Hematopoietic multipotent progenitor cell treated with erythropoietin and hydrocortisone succinate and interleukin-3 and kit ligand, for 15 days (in vitro differentiated cells): Measurements from ENCODE around the gene KCNMB2.
"Not testable (repeated sequence)": the region's sequence is repeated elsewhere in the genome, so short reads cannot be mapped to it uniquely, and the experiment has no call there.

ENCODE experiments used
- DNase-seq: peaks from one replicate; pipeline ENCODE4 v3.0.0-alpha.2; 2015; ENCODE audit warnings: low spot score

KCNMB2 gene

DNA sequence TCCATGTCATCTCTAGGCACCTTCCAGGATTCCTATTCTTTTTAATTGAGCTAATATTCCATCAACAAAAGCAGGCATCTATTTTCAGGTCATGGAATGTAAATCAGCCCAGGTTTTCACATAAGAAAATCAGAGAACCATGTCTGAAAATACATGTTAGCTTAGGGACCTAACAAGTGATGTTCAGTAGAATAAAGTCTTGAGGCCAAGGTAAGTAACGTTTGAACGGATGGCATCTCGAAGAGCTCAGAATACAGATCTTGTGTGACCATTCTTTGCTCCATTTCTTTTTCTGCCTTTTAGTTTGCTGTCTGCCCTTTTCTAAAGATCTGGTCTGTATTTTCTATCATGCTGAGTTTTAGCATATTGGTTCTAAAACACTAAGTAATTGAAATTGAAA is 16.5 kb upstream of the KCNMB2 start:
- DNase-seq: no peak

DNA sequence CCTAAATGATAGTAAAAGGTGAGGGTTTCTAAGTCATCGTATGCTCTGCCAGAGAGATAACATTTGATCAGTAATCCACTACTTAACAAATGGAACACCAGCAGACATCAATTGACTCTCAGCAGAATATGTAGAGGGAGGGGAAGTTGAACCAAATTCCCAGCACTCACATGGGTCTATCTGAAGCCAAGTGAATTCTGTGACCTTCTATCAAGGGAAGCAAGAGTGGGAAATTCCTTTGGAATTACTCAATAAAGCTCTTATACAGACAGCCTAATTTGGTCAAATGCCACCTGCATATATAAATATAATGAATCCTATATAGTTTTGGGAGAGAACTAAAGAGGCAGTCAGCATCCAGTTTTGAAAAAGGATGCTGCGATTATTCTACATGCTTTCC is 15.8 kb upstream of the KCNMB2 start:
- DNase-seq: no peak

DNA sequence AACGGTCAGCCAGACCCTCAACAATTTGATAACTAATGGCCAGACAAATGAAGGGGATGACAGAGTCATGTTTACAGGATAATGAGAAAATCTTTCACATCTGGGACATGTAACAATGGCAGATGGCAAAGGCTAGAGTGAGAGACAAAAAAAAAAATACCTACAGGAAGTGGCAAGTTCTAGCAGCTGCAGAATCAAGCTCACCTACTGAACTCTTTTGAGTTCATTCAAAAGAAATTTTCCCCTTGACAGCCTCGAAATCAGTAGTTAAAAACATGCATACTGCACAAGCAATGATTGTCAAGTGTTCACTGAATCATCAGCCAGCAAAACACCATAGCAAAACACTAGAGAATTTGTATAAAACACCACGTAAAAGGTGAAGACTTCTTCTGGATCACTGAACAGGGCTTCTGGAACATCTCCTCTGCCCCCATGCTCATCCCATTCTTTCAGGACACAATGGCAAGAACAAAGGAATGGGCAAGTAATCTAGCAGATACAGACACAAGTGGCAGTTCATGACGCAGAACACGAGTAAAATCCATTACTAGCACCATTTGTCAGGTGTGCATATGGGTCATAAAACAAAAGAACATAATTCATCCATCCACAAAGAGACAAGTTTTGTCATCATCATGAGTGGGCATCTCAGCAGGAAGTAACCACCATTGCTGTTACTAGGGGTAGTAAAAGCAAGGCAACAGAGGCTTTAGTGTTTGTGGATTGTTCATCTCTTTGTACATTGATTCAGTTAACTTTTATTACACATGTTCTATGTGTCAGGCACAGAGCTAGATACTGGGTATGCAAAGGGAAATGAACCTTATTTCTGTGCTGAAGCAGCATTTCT is 13.8 kb upstream of the KCNMB2 start:
- DNase-seq: no peak

DNA sequence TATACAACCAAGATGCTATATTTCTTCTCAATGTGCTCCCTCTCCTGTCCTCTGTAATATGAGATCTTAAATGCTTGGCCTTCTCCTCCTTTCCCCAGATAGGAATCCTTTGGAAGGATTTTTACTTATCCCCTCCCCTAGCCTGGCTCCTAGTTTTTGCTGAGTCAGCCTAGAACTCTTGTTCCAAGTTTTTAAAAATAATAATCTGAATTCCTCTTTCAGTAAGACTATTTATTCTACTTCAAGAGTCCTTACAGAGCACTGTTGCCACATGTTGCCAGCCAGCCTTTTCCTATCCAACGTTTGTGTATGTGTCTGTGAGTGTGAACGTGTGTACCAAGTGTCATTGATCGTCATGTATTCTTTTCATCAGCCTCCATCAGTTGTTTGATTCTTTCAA is 11.0 kb upstream of the KCNMB2 start:
- no peak for DNase-seq

DNA sequence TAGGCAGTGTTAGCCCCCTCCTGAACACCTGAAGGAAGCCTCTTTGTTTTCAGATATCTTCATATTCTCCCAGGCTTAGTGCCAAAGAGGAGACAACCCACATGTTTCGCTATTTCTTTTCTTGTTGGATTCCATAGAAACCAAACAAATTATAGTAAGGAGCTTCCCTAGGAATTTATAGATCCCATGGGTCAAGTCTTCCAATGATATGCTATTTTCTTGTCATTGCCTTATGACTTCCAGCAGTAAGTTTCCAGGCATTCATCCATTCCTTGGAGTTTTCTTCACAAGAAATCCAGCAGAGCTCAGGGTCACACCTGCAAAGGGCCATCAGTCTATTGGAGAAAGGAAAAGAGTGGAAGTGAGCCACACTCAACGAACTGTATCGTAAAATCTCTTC is 9.9 kb upstream of the KCNMB2 start:
- no peak for DNase-seq

DNA sequence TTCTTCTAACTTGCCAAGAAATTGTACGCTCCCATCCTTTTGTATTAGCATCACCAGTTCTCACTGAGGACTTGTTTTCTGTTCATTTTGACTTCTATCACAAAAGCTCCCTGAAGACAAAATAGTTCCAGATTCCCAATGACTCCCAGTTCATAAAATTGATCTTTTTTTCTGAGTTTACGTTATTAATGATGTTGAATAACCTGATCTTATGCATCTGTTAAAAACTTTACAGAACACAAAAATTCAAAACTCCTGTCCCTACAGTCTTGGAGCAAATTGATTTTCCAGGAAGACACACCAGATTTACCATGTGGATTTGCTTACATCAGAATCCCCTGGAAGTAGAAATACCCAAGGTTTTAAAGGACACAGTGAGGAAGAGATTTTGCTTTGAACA is 8.3 kb upstream of the KCNMB2 start:
- DNase-seq: no peak

DNA sequence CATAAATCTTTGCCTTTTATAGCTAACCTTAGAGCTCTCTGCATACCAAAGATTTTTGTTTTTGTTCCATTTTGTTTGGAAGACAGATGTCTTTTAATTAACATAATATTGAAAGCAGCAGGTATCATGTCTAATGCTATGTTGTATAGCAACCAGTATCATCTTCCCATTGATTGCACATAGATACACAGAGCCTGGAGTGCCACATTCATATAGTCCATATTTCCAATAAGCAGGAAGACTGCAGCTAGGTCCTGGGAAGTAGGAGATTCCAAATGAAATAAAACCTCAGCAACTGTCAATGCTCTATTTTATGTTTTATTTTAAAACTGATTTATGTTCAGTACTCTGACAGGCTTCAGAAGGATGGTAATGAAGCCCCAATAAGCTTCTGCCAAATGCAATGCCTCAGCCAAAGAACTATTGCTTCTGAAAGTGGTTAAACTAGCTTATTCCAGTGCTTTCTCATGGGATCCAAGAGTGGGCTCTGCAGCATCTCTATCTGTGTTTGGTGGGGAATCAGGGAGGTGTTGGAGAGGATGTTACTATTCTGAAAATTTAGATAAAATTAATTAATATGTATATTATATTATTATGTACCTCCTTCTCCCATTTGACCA is 6.5 kb upstream of the KCNMB2 start:
- DNase-seq: no peak

DNA sequence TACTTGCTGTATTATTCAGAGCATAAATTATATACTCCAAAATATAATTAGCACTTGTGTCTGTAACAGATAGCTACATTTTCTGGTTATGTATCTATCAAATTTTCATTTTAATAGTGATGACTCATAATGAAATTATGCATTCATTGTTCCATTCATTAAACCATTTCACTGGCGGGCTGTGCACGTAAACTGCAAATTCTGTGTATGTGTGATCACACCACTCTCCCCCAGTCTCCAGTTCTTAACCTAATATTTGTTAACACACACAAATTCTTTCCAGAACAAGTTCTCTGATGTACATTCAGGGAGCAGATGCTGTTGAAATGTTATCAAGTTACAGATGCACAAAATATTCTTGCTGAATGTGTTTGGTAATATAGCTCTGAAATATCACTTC is 3.8 kb upstream of the KCNMB2 start:
- no peak for DNase-seq

DNA sequence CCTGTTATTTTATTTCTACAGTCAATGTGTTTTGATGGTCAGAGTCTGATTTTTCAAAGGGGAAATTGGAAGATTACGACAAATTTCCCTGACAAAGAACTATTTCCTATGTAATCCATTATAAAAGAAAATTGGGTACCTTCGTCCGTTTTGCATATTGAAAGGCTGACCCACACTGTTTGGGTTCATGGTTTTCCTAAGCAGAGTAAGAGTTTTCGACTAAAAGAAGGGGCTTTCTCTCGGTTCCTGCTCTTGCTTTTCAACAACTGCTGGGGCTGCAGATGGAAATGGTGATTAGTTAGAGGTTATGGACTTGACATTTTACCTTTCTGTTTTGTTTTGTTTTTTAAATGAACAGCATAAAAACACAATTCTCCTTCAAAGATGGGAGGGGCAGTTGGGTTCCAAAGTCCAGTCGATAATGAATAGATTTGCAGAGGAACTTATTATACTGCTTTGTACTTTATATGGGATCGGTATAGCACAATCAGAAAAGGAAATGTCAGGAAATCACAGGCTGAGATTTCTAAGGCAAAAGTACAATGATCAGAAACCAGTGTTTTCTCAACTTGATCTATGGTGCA is 978 bp downstream of the KCNMB2 start:
- DNase-seq: no peak

DNA sequence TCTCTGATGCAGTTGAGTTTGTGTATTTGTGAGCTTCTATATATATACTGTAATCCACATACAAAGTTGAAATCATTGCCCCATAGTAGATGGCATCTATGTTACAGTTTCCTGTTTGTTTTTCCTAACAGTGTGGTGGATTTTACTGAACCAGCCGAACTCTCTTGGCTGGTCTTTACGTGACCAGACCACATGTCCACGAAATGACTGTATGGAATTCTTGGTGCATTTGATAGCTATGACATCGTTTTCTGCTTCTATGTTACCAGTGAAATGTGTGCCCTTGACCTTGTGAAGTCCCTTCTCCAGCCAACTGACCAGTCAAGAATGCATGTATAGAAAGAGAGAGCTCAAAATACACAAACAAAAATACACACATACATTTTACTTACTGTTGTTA is 1.8 kb downstream of the KCNMB2 start:
- DNase-seq: no peak

DNA sequence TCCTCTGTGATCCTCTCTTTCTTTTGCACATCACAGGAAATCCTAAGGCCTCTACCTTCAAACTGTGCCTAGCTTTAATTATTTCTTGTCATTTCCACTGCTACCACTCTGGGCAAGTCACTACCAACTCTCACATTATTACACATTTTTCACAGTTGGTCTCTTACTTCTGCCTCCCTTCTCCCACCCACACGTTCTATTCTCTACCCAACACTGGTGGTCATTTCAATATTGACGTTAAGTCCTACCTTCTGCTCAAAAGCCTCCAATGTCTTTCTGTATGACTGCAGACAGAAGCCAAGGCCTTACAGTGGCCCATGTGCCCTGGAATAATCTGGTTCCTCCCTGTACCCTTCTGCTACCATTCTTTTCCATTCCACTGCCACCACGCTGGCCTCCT is 3.9 kb downstream of the KCNMB2 start:
- DNase-seq: no peak

DNA sequence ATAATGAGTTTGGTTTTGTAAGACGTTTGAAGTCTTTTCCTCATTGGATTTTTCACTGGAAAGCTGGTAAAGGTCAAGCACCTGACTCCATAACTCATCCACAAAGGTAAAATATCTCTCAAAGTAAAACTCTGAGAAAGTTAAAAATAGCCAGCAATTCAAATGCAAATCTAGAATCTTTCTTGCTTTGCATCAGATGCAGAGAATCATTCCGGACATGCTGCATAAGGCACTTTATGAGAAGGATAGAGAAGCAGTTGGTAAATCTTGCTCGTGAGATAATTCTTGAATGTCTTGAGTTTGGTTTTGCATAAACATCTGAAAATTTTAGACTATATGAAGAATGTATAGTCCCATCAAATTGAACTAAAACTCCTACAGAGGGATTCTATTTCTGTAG is 9.1 kb downstream of the KCNMB2 start:
- DNase-seq: no peak

DNA sequence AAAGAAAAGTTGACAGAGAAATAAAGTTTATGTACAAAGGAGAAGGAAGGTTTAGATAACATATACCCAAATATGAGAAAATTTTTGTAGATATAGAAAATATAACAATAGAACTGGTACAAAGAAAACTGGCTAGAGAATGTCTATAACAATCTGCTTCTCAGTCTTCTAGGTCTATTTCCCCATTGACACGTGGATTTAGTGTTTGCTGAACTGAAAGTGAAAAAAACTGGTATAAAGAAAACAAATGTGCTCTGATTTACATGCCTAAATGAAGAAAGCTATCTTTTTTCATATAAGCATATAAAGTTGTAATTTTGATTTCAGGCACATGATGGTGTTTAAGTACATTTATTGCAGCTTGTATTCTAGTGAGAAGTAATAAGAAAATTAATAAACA is 9.8 kb downstream of the KCNMB2 start:
- no peak for DNase-seq

DNA sequence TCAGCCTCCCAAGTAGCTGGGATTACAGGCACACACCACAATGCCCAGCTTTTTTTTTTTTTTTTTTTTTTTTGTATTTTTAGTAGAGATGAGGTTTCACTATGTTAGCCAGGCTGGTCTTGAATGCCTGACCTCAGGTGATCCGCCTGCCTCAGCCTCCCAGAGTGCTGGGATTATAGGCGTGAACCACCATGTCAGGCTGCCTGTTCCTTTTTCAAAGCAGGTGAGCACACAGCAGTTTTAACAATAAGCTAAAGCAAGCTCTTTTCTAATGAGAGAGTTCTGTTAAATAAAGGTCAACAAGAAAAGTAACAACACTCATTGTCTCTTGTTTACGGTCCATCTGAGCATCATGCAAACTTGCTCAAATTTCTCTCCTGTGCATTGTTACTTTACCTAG is 13.2 kb downstream of the KCNMB2 start:
- DNase-seq: not testable (repeated sequence)

DNA sequence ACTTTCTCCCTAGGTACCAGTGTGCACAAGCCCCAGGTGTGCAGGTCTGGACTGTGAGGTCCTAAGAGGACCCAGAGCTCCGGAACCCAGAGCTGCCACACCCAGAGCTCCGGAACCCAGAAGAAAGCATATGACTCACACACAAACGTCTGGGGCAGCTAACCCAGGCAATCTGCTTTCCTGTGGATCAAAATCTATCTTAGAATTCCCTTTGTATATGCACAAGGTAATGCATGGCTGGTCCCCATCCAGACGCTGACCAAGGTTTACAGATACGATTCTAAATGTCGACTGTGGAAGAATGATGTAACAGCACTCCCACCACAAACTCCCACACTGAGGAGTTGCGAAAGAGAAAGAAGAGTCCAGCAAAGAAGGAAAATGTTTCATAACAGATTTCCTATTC is 15.7 kb downstream of the KCNMB2 start:
- no peak for DNase-seq

DNA sequence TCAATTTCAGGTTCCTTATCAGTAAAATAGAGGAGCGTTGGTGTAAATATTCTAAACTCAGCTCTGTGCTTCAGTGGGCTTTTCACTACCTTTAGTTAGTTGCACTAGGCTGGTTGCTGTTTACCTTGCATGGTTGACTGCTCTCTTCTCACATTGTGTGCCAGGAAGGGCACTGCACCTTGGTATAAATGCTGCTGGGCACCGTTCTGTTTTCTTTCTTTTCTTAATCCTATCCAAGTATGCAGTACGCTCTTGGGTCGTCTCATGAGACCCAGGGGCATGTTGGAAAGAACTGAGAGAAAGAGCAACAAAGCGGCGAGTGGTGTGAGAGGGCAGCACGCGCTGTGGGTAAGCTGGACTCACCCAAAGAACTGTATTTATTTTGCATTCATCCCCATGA is 22.4 kb downstream of the KCNMB2 start:
- no peak for DNase-seq

DNA sequence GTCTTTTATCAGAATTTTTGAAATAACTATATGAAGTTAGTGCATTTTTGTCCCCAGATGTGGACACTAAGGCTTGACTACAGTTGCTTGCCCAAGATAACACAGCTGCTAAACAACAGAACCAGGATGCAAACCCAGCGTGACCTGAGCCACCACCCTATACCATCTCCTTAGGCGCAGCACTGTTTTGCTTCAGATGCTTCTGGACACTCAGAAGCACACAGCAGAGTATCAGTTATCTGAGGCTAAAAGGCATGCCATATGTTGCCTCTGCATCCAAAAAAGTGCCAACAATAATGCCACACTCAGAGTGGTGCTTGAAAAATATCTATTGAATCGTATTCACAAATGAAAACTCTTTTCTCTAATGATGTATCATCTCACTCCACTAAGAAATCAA is 24.5 kb downstream of the KCNMB2 start:
- DNase-seq: no peak

DNA sequence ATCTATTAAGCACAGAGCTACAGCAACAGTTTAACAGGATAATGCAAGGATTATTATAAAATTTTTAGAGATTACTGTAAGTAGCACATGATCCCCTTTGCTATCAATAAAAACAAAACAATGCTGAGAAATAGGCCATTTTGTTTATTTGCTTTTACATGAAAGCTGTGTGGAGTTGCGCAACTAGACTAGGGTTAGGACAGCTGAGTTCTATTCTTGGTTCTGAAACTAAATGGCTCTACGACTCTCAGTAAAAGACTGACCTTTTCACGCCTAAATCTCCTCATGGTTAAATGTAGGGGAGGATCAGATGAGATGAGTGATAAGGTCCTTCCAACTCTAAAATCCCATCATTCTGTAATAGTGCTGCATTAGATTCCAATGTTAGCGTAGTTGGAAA is 25.0 kb downstream of the KCNMB2 start:
- no peak for DNase-seq

DNA sequence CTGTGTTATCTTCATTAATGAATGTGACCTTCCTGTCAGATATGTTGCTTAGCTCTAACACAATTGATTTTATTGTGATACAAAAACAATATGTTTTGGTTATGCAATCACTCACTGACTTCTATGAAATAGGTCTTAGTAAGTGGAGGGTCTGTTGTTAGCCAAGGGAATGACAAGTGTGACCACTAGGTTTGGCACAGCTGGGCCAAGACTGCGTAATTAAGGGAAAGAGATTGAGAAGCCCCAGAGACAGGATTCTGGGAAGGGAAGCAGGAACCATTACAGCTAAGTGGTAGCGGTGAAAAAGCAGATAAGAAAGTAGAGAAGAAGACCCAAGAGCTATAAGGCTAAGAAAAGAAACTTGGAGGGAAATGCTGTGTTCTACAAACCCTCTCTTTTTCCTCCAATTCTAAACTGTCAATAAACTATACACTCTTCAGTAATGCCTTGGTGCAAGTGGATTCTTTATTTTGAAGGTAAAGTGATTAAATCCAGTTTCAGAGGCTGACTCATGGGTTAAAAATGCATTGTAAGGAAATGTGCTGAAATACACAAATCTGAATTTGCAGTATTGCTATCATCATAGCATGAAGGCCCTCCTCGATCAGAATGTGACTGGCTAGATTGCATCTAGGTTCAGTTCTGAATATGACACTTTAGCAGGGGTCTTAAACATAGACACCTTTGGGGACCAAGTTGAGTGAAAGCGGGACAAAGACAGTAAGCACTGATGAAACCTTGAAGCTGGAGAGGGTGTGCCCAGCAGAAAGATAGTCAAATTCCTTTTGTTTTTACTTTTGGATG is 26.1 kb downstream of the KCNMB2 start:
- DNase-seq: no peak

DNA sequence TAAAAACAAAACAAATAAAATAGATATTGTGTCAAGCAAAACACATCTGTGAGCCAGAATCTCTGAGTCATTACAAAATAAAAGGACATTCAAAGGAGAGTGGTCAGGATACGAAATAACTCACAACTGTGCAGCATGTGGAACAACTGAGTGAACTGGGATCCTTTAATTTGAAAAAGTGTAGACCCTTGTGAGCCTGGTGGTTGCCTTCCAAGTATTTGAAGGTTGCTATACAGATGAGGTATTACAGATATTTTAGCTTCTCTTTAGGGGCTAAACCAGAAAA is 26.7 kb downstream of the KCNMB2 start:
- no peak for DNase-seq

DNA sequence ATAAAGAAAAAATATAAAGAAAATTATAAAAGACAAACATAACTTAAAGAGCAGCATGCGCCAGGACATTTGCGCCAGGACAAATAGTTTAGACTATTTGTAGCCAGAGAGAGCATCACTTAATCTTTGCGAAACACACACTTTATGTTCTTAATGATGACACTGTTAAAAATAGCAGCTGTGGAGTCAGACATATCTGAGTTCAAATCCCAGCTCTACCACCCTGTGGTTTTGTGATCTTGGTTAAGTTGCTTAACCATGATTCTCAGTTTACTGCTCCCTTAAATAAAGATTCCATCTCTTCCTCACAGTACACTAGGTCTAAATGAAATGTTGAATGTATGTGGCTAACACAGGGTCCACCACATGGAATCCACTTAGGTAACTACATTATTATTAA is 31.4 kb downstream of the KCNMB2 start:
- no peak for DNase-seq

DNA sequence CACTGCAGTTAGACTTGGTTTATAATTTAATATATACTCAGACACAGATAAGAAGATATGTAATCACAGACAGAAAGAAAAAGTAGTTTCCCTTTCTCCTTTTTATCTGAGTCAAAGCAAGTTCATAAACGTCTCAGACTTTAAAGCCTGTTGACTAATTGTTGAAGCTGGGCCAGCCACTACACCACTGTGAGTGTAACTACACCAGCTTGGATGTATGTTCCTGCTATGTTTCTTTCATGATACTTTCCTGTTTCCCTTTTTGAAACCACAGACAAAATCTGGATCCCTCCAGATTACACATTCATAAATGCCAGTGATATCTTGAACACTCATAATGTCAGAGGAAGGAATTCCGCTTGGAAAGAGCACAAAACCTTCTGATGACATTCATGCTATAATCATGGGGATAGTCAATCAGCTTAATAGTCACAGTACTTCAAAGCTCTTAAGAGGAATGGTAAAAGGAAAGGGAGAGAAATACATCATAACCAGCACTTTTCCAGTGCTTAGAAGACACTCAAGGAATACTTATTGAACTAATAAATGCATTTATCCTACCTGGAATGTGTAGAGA is 32.0 kb downstream of the KCNMB2 start:
- DNase-seq: no peak

DNA sequence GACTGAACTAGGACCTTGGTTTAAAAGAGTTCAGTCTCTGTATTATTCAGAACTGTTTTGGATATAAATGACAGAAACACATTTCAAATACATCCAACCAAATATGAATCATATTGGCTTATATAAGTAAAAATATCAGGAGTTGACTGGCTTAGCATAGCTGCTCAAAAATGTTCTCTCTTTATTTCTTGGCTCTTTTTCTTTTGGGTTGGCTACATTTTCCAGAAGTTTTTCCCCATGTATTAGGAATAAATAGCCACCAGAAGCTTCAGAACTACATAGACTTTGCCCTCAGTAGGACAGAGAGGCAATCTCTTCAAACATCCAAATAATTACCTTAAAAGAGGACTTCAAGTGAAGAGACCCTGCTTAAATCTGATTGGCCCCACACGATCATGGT is 32.7 kb downstream of the KCNMB2 start:
- no peak for DNase-seq
